ENCODE data around the gene THRB.

DNA sequence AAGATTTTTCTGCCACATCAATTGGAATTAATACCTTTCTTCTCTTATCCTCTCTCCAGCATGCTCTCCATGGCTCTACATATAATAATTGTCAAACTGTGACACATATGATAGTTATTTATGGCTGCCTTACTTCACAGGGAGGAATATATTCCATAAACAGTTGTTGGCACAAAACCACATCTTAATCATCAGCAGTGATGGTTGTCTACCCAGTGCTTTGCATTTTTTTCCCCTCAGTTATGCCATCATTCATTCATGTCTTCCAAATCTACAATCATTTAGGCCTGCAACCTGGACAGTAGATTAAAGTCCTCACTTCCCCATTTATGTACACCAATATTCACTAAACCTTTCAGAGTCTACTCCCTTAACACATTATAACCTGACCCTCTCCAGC is 107.7 kb downstream of the THRB start:
- TF ChIP-seq POLR2A (IDR thresholded peaks at IDR 0.05; ENCODE audit: extremely low read depth, insufficient read length), result no peak
- TF ChIP-seq CTCF (IDR thresholded peaks at IDR 0.05; ENCODE audit: low read depth, low read length), result no peak
